GM18519 (cell line): ENCODE data around the gene HPGDS.
"Not testable (repeated sequence)": the region's sequence is repeated elsewhere in the genome, so short reads cannot be mapped to it uniquely, and the experiment has no call there.

Experiments
- ATAC-seq: cut with Tn5 transposase; IDR thresholded peaks from one replicate; pipeline ENCODE4 v1.9.1; 2021; ENCODE audit warnings: mild to moderate bottlenecking, moderate library complexity; ENCODE audit not compliant: unreplicated experiment, low FRiP score

Gene HPGDS

DNA sequence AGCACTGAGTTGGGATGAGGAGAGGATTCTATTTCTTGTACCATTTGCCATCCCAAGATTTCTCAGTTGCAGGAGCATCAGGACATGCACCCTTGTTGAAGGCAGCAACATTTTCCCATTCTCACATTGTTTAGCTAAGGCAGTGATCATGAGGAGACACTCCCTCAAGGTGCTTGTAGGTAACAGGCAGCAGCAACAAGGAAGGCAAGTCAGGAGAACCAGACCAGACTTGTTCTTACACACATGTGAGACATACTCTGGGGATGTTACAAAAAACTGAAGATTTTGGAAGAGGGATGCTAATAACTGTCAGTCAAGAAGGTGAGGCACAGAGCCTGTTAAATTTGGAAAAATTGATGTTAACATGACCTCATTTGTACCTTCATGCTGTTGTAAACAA lies 15.5 kb upstream of the HPGDS start:
- ATAC-seq = no peak

DNA sequence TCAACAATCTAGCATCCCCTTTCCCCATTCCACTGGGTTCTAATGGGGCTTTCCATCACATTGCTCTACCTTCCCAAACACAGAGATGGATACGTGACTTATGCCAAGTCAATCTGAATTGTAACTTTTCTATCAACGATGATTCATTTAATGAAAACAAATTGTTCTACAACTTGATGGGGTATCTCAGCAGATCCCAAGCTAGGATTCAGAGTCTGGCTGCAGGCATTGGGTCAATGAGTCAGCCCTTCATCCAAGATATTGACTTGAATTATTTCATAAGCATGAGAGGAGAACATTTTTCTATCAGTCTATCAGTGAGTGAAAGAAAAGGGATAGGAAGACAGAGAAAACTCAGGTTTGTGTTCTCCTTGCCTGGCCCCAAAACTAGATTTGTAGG lies 15.0 kb upstream of the HPGDS start:
- no peak for ATAC-seq

DNA sequence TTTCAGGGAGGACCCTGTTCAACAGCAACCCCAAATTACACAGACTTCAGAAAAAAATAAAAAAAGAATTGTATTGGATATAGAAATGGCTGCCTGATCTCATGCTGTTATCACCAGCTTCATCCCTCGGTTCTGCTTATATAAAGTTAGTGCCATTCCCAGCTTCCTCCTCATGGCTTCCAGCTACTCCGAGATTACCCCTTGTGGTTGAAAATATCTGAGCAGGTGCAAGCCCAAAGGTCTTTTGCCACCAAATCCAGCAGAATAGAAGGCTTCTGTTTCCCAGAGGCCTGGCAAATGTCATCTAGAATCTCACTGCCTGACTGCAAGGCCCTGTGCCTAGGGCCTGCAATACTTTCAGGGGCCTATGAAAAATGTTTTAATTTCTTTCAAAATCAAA lies 13.8 kb upstream of the HPGDS start:
- ATAC-seq = no peak

DNA sequence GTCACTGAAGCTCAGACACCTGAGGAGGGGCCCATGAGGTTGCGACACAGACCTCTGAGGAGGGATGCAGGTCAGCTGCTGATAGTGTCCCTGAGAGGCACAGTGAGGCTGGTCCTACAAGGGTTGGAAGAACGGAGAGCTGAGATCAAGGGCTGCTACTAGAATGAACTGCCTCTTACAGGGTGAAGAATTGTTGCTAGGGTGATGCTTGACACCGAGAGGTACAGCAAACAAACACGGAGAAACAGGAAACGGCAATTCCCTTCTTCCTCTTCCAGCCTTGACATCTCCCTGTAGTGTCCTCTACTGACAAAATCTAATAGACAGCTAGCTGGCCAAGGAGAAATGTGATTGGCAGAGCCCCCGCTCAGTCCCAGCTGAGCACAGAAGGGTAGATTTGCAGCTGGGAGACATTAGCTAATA lies 11.8 kb upstream of the HPGDS start:
- no peak for ATAC-seq

DNA sequence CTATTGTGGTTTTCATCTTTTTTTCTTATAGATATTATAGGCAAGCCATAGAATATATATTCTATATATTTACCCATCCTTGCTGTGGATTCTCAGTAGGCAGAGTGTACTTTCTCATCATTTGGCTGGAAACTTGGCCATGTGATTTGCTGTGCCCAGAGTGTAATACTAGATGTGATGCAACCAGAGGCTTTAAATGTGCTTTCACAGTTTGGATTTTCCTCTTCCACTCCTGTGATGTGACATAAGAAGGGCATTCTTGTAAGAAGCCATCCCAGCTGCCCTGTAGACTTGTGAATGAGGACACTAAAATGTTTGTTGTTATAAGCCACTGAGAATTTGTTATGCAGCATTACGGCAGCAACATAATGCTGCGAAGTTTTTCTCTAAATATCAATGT lies 10.4 kb upstream of the HPGDS start:
- ATAC-seq = no peak

DNA sequence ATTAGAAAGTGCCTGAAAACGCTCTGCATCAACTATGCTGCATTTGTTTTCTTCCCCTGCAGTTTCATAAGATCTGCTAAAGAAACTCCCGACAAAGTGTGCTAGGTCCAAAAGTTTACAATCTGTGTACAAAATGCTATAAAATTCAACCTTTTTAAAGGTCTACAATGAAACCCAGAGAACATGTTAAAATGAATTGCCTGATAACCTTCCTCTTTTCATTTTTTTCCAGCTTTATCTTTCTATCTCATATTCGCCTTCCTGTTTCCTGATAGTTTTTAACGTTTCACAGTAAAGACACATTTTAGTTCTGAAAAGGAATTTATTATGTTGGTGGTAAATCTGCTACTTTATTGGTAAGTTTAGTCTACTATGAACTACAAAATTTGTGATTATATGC lies 9.5 kb upstream of the HPGDS start:
- ATAC-seq = no peak

GRCh38 chr4:94351319-94351718 lies 8.7 kb upstream of the HPGDS start:
- no peak for ATAC-seq

- ATAC-seq = no peak
Observed at GRCh38 chr4:94350095-94350494, 7.5 kb upstream of the HPGDS start.

- ATAC-seq = no peak
Observed at GRCh38 chr4:94349193-94349592, 6.6 kb upstream of the HPGDS start.

GRCh38 chr4:94348666-94349065 lies 6.0 kb upstream of the HPGDS start:
- no peak for ATAC-seq

- no peak for ATAC-seq
Observed at GRCh38 chr4:94346541-94346940, 3.9 kb upstream of the HPGDS start.

- ATAC-seq = no peak
Observed at GRCh38 chr4:94345969-94346368, 3.3 kb upstream of the HPGDS start.

DNA sequence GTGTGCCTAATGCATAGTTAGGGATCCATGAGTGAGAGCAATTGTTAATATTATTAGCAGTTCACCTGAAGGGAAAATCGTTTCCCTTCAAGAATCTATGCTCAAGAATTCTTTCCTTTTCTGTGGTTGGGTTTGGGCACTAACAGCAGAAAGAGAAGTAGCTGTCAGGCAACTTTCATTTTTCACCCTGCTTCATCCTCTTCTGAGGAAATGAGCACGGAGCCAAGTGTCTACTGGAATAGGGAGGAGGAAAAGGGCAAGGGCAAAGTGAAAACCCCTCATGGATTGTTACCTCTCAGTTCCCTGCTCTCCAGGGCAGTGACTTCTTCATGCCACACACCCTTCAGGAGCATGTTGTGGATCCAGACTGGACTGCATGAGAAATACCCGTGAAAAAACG lies 2.6 kb upstream of the HPGDS start:
- no peak for ATAC-seq

GRCh38 chr4:94344457-94344856 lies 1.8 kb upstream of the HPGDS start:
- no peak for ATAC-seq

DNA sequence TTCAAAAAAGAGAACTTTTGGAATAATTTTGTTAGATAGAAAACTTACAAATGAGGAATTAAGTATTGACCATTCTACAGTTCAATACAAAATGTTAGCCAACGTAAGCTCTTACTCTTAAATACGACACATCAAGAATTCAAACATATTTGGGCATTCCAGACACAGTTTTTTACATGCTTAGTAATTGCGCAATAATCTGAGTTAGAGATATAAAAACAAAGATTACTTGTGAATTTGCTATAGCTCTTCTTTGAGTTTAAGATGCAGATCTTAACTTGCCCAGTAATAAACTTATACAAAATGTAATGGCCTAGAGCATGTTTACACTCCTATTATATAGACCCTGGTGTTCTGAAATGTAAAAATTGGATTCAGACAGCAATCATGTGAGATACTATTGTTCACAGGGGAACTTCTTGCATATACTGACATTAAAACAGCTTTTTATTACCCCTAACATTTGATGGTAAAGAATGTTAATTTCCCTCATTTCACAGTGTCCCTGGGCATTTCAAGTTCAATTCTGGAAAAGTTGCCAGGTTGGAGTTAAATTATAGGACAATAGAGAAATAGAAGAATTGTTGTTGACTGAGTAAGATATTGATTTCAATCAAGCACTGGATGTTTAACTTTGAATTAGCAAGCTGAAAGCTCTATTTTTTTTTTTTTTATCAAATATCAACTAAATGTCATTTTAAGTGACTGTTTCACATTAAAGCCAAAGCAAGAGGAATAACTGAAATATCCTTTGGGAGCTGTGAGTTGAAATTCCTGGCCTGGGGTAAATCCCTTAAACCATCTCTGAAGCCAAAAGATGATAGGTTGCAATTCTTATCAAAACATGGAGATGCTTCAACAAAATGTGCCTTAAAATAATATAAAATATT lies 910 bp downstream of the HPGDS start:
- no peak for ATAC-seq

- ATAC-seq = peak; percentile 24
Observed at GRCh38 chr4:94339779-94340178, 2.9 kb downstream of the HPGDS start.

- peak; percentile 87 for ATAC-seq
Observed at GRCh38 chr4:94338681-94339351, 3.8 kb downstream of the HPGDS start.

DNA sequence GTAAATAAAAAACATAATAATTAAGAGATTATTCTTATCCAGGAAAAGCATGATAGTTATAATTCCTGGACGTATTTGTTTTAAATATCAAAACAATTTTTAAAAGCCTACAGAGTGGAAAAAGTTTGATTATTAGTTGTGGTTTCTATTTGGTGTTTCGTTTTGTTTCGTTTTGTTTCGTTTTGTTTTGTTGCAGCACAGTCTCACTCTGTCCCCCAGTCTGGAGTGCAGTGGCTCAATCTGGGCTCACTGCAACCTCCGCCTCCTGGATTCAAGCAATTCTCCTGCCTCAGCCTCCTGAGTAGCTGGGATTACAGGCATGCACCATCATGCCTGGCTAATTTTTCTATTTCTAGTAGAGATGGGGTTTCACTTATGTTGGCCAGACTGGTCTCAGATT lies 5.8 kb downstream of the HPGDS start:
- not testable (repeated sequence) for ATAC-seq

- no peak for ATAC-seq
Observed at GRCh38 chr4:94336303-94336702, 6.3 kb downstream of the HPGDS start.

- ATAC-seq = no peak
Observed at GRCh38 chr4:94334962-94335361, 7.7 kb downstream of the HPGDS start.

DNA sequence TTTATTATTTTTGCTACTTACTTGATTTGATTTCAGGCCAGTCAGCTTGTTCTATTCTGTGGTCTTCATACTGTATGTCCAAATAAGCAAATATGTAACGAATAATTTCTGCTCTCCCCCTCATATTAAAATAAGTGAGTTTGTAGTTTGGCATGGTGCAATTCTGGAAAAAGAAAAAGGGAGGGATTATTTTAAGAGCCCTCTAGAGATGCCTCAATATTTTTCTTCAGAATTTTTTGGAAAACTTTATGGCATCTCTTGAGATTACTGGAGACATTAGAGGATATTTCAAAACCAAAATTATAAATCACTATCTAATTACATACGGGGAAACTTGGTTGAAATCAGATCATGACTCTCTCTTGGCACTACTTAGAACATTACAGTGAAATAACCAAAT lies 8.2 kb downstream of the HPGDS start:
- ATAC-seq = no peak

GRCh38 chr4:94333866-94334265 lies 8.8 kb downstream of the HPGDS start:
- no peak for ATAC-seq
